Iris pigment epithelial cell (primary cell): ENCODE data around the gene DGCR6L.
"Not testable (repeated sequence)": the region's sequence is repeated elsewhere in the genome, so short reads cannot be mapped to it uniquely, and the experiment has no call there.

ENCODE experiments used
- DNase-seq: peaks from one replicate; pipeline ENCODE4 v3.0.0-alpha.2; 2011; ENCODE audit warnings: low read depth

The DGCR6L gene

GRCh38 chr22:20291604-20292063, 28.2 kb downstream of the DGCR6L start:
- DNase-seq, result no peak

- DNase-seq, result no peak
These were observed 28.6 kb downstream of the DGCR6L start for GRCh38 chr22:20291249-20291586.

- no peak for DNase-seq
These were observed 29.1 kb downstream of the DGCR6L start for GRCh38 chr22:20290578-20291248.

GRCh38 chr22:20290045-20290392, 29.8 kb downstream of the DGCR6L start:
- no peak for DNase-seq

DNA sequence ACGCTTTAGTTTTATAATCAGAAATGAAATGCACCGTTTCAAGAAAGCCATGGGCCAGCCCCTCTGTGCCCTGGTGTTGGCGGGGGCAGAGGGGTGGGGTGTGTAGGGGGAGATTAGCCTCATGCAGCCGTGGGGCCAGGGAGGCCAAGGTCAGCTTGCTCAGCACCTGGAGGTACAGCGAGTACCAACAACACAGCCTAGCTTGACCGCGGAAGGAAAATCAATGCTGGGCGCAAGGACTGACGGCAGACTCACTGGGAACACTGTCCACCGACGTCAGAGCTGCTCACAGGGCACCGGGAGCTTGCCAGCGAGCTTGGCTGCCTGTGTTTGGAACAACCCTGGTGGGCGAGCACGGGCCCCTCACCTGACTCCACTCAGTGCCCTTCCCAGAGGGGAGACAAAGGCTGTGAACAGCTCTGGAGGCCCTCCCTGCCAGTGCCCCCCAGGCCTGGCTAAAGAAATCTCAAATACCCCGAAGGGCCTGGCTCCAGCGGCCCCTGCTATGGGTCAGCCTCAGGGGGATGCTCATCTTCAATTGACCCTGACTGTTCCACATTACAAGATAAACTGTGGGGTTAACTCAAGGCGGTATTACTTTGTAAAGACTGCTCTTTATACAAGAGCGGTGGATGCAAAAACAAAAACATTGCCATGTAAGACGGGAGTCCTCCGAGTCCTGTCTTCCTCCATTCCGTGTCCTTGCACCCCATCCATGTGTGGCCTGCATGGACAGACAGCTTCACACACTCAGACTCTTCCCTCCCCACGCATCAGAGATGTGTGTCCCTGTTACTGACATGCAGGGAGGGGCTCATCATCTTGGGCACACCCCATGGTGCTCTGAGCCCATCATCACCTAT, 30.4 kb downstream of the DGCR6L start:
- not testable (repeated sequence) for DNase-seq

DNA sequence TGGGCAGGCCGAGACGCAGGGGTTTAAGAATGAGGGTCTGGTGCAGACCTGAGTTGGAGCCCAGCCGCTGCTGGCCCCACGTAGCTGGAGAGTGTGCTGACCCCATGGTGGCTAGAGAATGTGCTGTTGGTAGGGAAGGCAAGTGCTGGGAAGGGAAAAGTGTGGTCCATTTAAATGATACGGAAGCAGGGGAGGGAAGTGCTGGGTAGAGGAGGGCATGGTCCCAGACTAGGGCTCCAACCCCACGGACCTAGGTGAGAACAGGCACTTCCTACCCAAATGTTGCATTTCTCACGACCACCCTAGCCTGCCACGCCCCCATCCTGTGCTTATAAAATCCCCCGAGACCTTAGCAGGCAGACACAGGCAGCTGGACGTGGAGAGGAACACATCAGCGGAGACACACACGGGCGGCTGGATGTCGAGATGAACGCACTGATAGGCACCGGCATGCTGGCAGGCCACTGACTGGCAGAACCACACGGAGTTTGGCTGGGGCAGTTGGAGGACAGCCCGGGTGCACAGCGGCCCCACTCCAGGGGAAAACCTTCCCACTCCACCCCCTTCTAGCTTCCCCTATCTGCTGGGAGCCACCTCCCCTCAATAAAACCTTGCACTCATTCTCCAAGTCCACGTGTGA, 33.0 kb downstream of the DGCR6L start:
- DNase-seq, result not testable (repeated sequence)

DNA sequence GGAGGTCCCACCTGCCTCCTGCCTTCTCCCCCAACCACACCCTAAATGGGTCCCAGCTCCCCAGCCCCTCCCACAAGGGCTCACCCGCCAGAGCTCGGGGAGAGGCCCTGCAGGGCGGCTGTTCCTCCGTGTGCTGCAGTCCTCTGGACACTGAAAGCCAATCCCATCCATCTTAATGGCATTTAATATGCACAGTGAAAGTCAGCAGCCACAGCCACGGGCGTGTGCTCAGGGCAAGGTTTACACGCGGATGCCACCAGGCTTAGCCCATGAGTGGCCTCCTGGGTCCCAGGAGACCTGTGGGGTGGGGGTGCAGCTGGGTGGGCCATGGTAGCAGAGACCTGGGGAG, 33.6 kb downstream of the DGCR6L start:
- DNase-seq, result not testable (repeated sequence)

- DNase-seq, result peak; percentile 26
These were observed 34.2 kb downstream of the DGCR6L start for GRCh38 chr22:20285473-20286311.

DNA sequence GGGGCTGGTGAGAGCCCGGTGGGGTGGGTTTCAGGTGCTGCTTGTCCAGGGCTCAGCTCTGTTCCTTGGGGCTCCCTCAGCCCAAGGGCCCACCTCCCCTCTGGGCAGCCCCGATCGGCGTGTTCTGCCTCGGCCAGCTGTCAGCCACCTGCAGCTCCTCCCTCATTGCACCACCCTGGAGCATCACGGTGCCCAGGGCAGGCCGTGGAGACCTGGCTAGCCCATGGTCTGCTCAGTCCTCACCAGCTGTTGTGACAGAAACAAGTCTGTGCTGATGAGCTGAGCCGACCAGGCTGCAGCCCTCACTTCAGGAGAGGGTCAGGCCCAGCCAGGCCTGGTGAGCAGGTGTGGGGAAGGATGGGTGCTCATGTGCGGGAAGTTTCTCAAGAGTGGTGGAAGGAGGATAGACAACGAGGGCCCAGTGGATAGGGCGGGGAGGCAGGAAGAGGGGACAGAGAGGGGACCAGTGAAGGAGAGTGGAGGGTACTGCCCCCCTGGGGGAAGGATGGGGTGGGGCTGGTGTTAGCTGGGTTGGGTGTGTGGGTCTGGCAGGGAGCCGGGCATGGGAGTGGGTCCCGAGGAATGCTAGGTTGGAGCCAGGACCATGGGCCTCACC, 35.3 kb downstream of the DGCR6L start:
- DNase-seq, result no peak

DNA sequence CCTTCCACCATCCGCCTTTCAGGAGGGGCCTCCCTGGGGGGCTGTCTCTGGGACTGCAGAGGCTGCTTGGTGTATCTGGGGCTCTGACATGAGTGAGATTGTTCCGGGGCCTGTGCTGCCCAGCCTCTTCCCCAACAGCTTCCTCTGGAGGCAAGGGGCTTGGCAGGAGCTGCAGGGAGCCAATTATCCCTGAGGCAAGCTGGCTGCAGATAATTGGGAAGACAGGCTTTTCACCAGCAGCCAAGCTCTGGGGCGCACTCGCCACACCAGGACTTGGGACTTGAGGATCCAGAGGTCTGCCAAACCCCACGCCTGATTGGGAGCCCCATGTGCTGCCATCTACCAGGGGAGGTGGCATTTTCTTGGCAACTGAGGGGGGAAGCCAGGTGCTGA, 36.2 kb downstream of the DGCR6L start:
- no peak for DNase-seq

GRCh38 chr22:20282901-20283673, 36.8 kb downstream of the DGCR6L start:
- no peak for DNase-seq

DNA sequence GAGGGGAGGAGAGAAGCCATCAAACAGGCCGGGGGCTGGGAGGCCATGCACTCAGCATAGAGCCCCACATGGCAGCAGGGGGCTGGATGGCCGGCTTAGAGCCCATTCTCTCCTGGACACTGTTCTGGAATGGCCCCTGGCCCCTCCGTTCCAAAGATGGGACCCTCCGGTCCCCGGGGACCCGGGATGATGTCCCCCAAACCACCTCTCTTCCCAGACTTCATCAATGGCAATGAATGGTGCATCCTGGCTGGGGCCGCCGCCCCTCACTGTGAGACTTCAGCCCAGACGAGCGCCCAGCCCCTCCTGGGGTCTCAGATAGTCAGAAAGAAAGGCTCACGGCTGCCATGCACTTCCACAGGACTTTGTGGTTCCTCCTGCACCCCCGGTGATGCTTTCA, 38.0 kb downstream of the DGCR6L start:
- DNase-seq, result no peak

GRCh38 chr22:20281473-20281872, 38.4 kb downstream of the DGCR6L start:
- not testable (repeated sequence) for DNase-seq

GRCh38 chr22:20280866-20281265, 39.0 kb downstream of the DGCR6L start:
- DNase-seq, result no peak

DNA sequence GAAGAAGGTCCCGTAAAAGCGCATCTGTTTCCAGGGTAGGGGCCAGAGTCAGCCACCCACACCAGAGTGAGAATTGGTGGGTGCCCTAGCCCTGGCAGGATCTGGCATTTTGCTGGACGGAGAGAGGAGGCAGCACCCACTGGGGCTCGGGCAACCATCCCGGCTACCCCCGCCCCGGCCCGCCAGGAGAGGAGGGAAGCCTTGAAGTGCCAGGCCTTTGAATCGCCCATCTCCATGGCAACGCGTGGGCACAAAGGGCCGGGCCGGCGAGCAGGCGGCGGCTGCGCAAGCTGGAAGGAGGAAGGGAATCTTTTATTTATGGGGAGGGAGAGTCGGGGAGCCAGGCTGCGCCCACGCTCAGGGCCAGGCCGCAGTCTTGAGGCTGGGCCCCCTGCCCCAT, 39.7 kb downstream of the DGCR6L start:
- DNase-seq, result not testable (repeated sequence)

GRCh38 chr22:20279662-20280134, 40.2 kb downstream of the DGCR6L start:
- peak; percentile 58 for DNase-seq

DNA sequence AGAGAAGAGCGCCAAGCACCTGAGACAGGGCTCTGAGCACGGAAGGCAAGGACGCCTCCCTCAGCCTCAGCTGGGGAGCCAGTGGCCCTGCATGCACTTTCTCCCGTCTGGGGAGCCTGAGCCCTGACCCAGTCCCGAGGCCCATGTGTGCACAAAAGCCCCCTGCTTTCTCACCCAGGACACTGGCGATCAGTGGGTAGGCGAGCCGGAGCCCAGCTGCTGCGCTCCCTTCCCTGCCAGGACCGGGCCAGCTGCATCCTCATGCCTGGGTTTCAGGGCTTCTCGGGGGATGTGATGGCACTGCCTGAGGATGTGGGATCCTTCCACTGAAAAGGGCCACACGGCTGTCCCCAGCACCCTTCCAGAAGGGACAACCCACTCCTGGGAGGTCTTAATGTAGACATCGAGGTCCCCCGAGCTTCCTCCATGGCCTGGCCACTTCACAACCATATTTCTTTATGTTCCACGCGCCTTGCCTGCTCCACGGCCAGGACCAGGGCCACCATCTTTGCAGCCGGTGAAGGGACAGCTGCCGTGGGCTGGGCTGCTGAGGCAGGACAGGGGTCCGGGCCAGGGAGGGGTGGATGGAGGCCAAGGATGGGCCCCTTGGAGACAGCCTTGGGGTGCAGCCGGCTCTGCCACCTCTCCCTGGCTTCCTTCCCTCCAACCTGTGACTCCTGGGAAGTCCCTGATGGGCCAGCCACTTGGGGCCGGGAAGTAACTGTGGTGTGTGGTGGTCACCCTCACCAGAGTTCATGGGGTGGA, 41.0 kb downstream of the DGCR6L start:
- not testable (repeated sequence) for DNase-seq

GRCh38 chr22:20277936-20278635, 41.8 kb downstream of the DGCR6L start:
- DNase-seq, result not testable (repeated sequence)

GRCh38 chr22:20276468-20276867, 43.4 kb downstream of the DGCR6L start:
- DNase-seq, result no peak
